ENCODE measurements around the gene GABRG3.

GRCh38 chr15:27495963-27496459 is 525.0 kb downstream of the GABRG3 start:
- TF ChIP-seq, protein P1, sequence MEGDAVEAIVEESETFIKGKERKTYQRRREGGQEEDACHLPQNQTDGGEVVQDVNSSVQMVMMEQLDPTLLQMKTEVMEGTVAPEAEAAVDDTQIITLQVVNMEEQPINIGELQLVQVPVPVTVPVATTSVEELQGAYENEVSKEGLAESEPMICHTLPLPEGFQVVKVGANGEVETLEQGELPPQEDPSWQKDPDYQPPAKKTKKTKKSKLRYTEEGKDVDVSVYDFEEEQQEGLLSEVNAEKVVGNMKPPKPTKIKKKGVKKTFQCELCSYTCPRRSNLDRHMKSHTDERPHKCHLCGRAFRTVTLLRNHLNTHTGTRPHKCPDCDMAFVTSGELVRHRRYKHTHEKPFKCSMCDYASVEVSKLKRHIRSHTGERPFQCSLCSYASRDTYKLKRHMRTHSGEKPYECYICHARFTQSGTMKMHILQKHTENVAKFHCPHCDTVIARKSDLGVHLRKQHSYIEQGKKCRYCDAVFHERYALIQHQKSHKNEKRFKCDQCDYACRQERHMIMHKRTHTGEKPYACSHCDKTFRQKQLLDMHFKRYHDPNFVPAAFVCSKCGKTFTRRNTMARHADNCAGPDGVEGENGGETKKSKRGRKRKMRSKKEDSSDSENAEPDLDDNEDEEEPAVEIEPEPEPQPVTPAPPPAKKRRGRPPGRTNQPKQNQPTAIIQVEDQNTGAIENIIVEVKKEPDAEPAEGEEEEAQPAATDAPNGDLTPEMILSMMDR (IDR thresholded peaks at IDR 0.05), result no peak
- no peak for TF ChIP-seq POLR2A (IDR thresholded peaks at IDR 0.05)

All from adrenal gland (tissue), 5 donors.